ENCODE results near the gene CYTL1.
"Not testable (repeated sequence)": the region's sequence is repeated elsewhere in the genome, so short reads cannot be mapped to it uniquely, and the experiment has no call there.

CYTL1 gene

GRCh38 chr4:4996935-4997334 lies 22.3 kb downstream of the CYTL1 start:
- DNase-seq: not testable (repeated sequence)

GRCh38 chr4:4995908-4996265 lies 23.4 kb downstream of the CYTL1 start:
- no peak for DNase-seq

GRCh38 chr4:4995103-4995907 lies 24.0 kb downstream of the CYTL1 start:
- DNase-seq: peak; percentile 22

GRCh38 chr4:4994312-4995097 lies 24.8 kb downstream of the CYTL1 start:
- peak; percentile 4 for DNase-seq

- no peak for DNase-seq
Measured at GRCh38 chr4:4992833-4993232, 26.4 kb downstream of the CYTL1 start.

GRCh38 chr4:4991541-4992099 lies 27.6 kb downstream of the CYTL1 start:
- DNase-seq: no peak

- DNase-seq: no peak
Measured at GRCh38 chr4:4990857-4991540, 28.3 kb downstream of the CYTL1 start.

GRCh38 chr4:4990329-4990728 lies 28.9 kb downstream of the CYTL1 start:
- DNase-seq: no peak

GRCh38 chr4:4989083-4989622 lies 30.1 kb downstream of the CYTL1 start:
- no peak for DNase-seq

GRCh38 chr4:4987656-4988055 lies 31.6 kb downstream of the CYTL1 start:
- no peak for DNase-seq

GRCh38 chr4:4986841-4987240 lies 32.4 kb downstream of the CYTL1 start:
- DNase-seq: no peak

GRCh38 chr4:4985844-4986243 lies 33.4 kb downstream of the CYTL1 start:
- DNase-seq: no peak

GRCh38 chr4:4985036-4985435 lies 34.2 kb downstream of the CYTL1 start:
- no peak for DNase-seq

GRCh38 chr4:4984186-4984585 lies 35.1 kb downstream of the CYTL1 start:
- no peak for DNase-seq

- no peak for DNase-seq
Measured at GRCh38 chr4:4981827-4982226, 37.4 kb downstream of the CYTL1 start.

- DNase-seq: no peak
Measured at GRCh38 chr4:4981427-4981826, 37.8 kb downstream of the CYTL1 start.

- no peak for DNase-seq
Measured at GRCh38 chr4:4980621-4981230, 38.5 kb downstream of the CYTL1 start.

- DNase-seq: no peak
Measured at GRCh38 chr4:4979971-4980370, 39.3 kb downstream of the CYTL1 start.

- no peak for DNase-seq
Measured at GRCh38 chr4:4974727-4975126, 44.5 kb downstream of the CYTL1 start.

- no peak for DNase-seq
Measured at GRCh38 chr4:4971796-4972195, 47.5 kb downstream of the CYTL1 start.

GRCh38 chr4:4969298-4969697 lies 50.0 kb downstream of the CYTL1 start:
- no peak for DNase-seq

- DNase-seq: no peak
Measured at GRCh38 chr4:4968161-4968725, 51.0 kb downstream of the CYTL1 start.

All from NCI-H146 (cell line).